H9 (cell line): Measurements from ENCODE around the gene PEX10. TPM values are rescaled to one million over a fixed set of nuclear protein-coding genes. Genes with fewer than 3 reads are reported as not detected.

Experiments used
- DNase-seq: peaks from one replicate; pipeline ENCODE4 v3.0.0-alpha.2; 2017
- H2AFZ ChIP-seq: one replicate; pipeline ENCODE4 v1.6.1; 2013; ENCODE audit warnings: mild to moderate bottlenecking, low read length, control low read depth, moderate library complexity
- H2AK5ac ChIP-seq: 2 replicates; pipeline ENCODE4 v1.6.1; 2013; ENCODE audit warnings: low read length, control low read depth, mixed read lengths; ENCODE audit not compliant: insufficient read length
- H2BK120ac ChIP-seq: one replicate; pipeline ENCODE4 v1.6.1; 2013; ENCODE audit warnings: low read depth, mild to moderate bottlenecking, low read length, control low read depth, inconsistent platforms; ENCODE audit not compliant: poor library complexity, severe bottlenecking
- H2BK12ac ChIP-seq: 2 replicates; pipeline ENCODE4 v1.6.1; 2013; ENCODE audit warnings: low read length, control low read depth, mixed read lengths, low read depth; ENCODE audit not compliant: insufficient read length
- H2BK15ac ChIP-seq: 2 replicates; pipeline ENCODE4 v1.6.1; 2013; ENCODE audit warnings: low read depth, low read length, control low read depth
- H2BK20ac ChIP-seq: one replicate; pipeline ENCODE4 v1.6.1; 2013; ENCODE audit warnings: low read depth, mild to moderate bottlenecking, low read length, control low read depth, inconsistent platforms; ENCODE audit not compliant: poor library complexity, severe bottlenecking
- H2BK5ac ChIP-seq: 2 replicates; pipeline ENCODE4 v1.6.1; 2013; ENCODE audit warnings: low read length, control low read depth, mixed read lengths; ENCODE audit not compliant: insufficient read length
- H3K14ac ChIP-seq: 2 replicates; pipeline ENCODE4 v1.6.1; 2013; ENCODE audit warnings: low read length, control low read depth; ENCODE audit not compliant: insufficient read depth
- H3K18ac ChIP-seq: 2 replicates; pipeline ENCODE4 v1.6.1; 2013; ENCODE audit warnings: low read depth, mild to moderate bottlenecking, mixed read lengths, low read length, control low read depth; ENCODE audit not compliant: insufficient read length
- H3K23ac ChIP-seq: 2 replicates; pipeline ENCODE4 v1.6.1; 2013; ENCODE audit warnings: low read length, control low read depth, mixed read lengths, low read depth; ENCODE audit not compliant: insufficient read length
- H3K23me2 ChIP-seq: 2 replicates; pipeline ENCODE4 v1.6.1; 2013; ENCODE audit warnings: low read depth, mild to moderate bottlenecking, mixed read lengths, low read length, control low read depth; ENCODE audit not compliant: insufficient read length, poor library complexity, severe bottlenecking
- H3K27ac ChIP-seq: 2 replicates; pipeline ENCODE4 v1.5.1; 2013; ENCODE audit warnings: low read length, control low read depth, mixed read lengths, low read depth; ENCODE audit not compliant: insufficient read length
- H3K27me3 ChIP-seq: 2 replicates; pipeline ENCODE4 v1.6.1; 2013; ENCODE audit warnings: low read length, control low read depth, inconsistent platforms; ENCODE audit not compliant: insufficient read depth
- H3K4ac ChIP-seq: 2 replicates; pipeline ENCODE4 v1.6.1; 2013; ENCODE audit warnings: low read depth, mild to moderate bottlenecking, control low read depth, inconsistent platforms, low read length, moderate library complexity
- H3K4me1 ChIP-seq: 2 replicates; pipeline ENCODE4 v1.6.1; 2013; ENCODE audit warnings: low read length, control low read depth, inconsistent platforms; ENCODE audit not compliant: insufficient read depth
- H3K4me2 ChIP-seq: 2 replicates; pipeline ENCODE4 v1.6.1; 2013; ENCODE audit warnings: low read length, control low read depth, mixed read lengths; ENCODE audit not compliant: insufficient read length, insufficient read depth
- H3K56ac ChIP-seq: 2 replicates; pipeline ENCODE4 v1.6.1; 2013; ENCODE audit warnings: low read depth, mild to moderate bottlenecking, mixed read lengths, low read length, control low read depth; ENCODE audit not compliant: insufficient read length
- H3K79me1 ChIP-seq: 2 replicates; pipeline ENCODE4 v1.6.1; 2013; ENCODE audit warnings: low read depth, mild to moderate bottlenecking, moderate library complexity, low read length, control low read depth, inconsistent platforms; ENCODE audit not compliant: insufficient read depth, poor library complexity, severe bottlenecking
- H3K79me2 ChIP-seq: 2 replicates; pipeline ENCODE4 v1.6.1; 2013; ENCODE audit warnings: low read length, control low read depth, inconsistent platforms; ENCODE audit not compliant: insufficient read depth
- H3K9ac ChIP-seq: 2 replicates; pipeline ENCODE4 v1.6.1; 2013; ENCODE audit warnings: low read length, control low read depth, mixed read lengths; ENCODE audit not compliant: insufficient read length; ENCODE audit errors: extremely low read depth
- H3K9me3 ChIP-seq: one replicate; pipeline ENCODE4 v1.6.1; 2013; ENCODE audit warnings: low read depth, low read length, inconsistent platforms; ENCODE audit not compliant: control insufficient read depth
- H3T11ph ChIP-seq: one replicate; pipeline ENCODE4 v1.6.1; 2013; ENCODE audit warnings: mild to moderate bottlenecking, low read length, control low read depth, inconsistent platforms
- H4K20me1 ChIP-seq: one replicate; pipeline ENCODE4 v1.6.1; 2013; ENCODE audit not compliant: control insufficient read depth, insufficient read length, insufficient read depth
- H4K5ac ChIP-seq: 2 replicates; pipeline ENCODE4 v1.6.1; 2013; ENCODE audit warnings: low read depth, mild to moderate bottlenecking, mixed read lengths, low read length, control low read depth; ENCODE audit not compliant: insufficient read length
- H4K8ac ChIP-seq: replicated peaks from 2 replicates; pipeline ENCODE4 v1.6.1; 2013; ENCODE audit warnings: low read length, control low read depth, mixed read lengths, low read depth; ENCODE audit not compliant: insufficient read length
- H4K91ac ChIP-seq: 2 replicates; pipeline ENCODE4 v1.6.1; 2013; ENCODE audit warnings: low read depth, mild to moderate bottlenecking, moderate library complexity, mixed read lengths, low read length, control low read depth; ENCODE audit not compliant: insufficient read length
- H3K27ac Mint-ChIP-seq, 3 experiments: 2 replicates in 2 of 3; 3 replicates in 1 of 3; pipeline ENCODE4 v1.8.0; 2020 to 2021; ENCODE audit warnings: mixed read lengths in 3 of 3, mild to moderate bottlenecking in 1 of 3, moderate library complexity in 1 of 3
- H3K27me3 Mint-ChIP-seq: 2 replicates; pipeline ENCODE4 v1.8.0; 2021; ENCODE audit warnings: low read depth, mild to moderate bottlenecking, moderate library complexity, mixed read lengths
- H3K36me3 Mint-ChIP-seq, 3 experiments: 2 replicates in 2 of 3; 3 replicates in 1 of 3; pipeline ENCODE4 v1.8.0; 2020 to 2021; ENCODE audit warnings: low read depth in 3 of 3, mixed read lengths in 3 of 3; ENCODE audit not compliant: insufficient read depth in 1 of 3
- H3K4me1 Mint-ChIP-seq, 2 experiments: 2 replicates each; pipeline ENCODE4 v1.8.0; 2020; ENCODE audit warnings: mixed read lengths in 2 of 2
- H3K4me3 Mint-ChIP-seq, 2 experiments: 2 replicates in 1 of 2; 3 replicates in 1 of 2; pipeline ENCODE4 v1.8.0; 2020 to 2021; ENCODE audit warnings: mild to moderate bottlenecking in 2 of 2, mixed read lengths in 2 of 2, moderate library complexity in 1 of 2
- H3K9me3 Mint-ChIP-seq, 2 experiments: 2 replicates in 1 of 2; 3 replicates in 1 of 2; pipeline ENCODE4 v1.8.0; 2020; ENCODE audit warnings: mild to moderate bottlenecking in 2 of 2, mixed read lengths in 2 of 2, moderate library complexity in 1 of 2
- CTCF ChIP-seq: fragments of 200-600 bp; sonication (generic); conservative IDR thresholded peaks from 3 replicates; pipeline ENCODE4 v1.8.0; 2021; ENCODE audit warnings: antibody characterized with exemption, mild to moderate bottlenecking
- WGBS: extraction: QIAGEN DNeasy Blood & Tissue Kit; methylation state at CpG from one replicate; pipeline ENCODE4 v1.1.7; 2013; ENCODE audit warnings: missing lambda C conversion rate, low lambda C conversion rate, mixed read lengths; ENCODE audit not compliant: insufficient read length; ENCODE audit errors: extremely low coverage; 5-methylcytosine and 5-hydroxymethylcytosine counted together
- total RNA-seq: library from RNA; stranded (reverse); gene quantifications from 2 replicates; pipeline ENCODE4 v1.2.1, GENCODE V29; 2021

Gene PEX10
- total RNA-seq, 1 experiment from 2014 or later: 34.4 TPM

- Mint-ChIP-seq H3K27me3 (no peaks in the 10 kb centered on the region), H3K9me3 (no peaks in the 10 kb centered on the region; a peak in 1 of 5 replicates), H3K4me3 (no peak overlapping the region), H3K36me3 (peaks cover 0 to 1% (median 0%) of the 10 kb centered on the region in 3 experiments; a peak in 1 of 7 replicates), H3K27ac (peak overlapping the region in 2 of 3 experiments; percentile 8 to 65; a peak in 1 of 7 replicates), H3K4me1 (no peaks in the 10 kb centered on the region)
- H2BK20ac ChIP-seq: no peak overlapping the region
- no peak overlapping the region for H3K56ac ChIP-seq
- no peaks in the 10 kb centered on the region for H3K79me2 ChIP-seq
- no peaks in the 10 kb centered on the region for H3K23me2 ChIP-seq
- no peak overlapping the region for H3K23ac ChIP-seq
- no peak overlapping the region for H3K9ac ChIP-seq
- no peak overlapping the region for H3K14ac ChIP-seq
- no peak overlapping the region for H2BK15ac ChIP-seq
- no peaks in the 10 kb centered on the region for H3K79me1 ChIP-seq
- no peaks in the 10 kb centered on the region for H3K27me3 ChIP-seq
- no peak overlapping the region for H4K8ac ChIP-seq
- DNase-seq: no peak
- H3K4me1 ChIP-seq: no peaks in the 10 kb centered on the region
- no peak overlapping the region for H3K4me2 ChIP-seq
- TF ChIP-seq CTCF: no peak
- H2BK12ac ChIP-seq: no peak overlapping the region
- H2AFZ ChIP-seq: no peak overlapping the region
- no peak overlapping the region for H2BK120ac ChIP-seq
- H3K27ac ChIP-seq: no peak overlapping the region
- no peak overlapping the region for H4K5ac ChIP-seq
- H3K18ac ChIP-seq: no peak overlapping the region
- no peak overlapping the region for H4K91ac ChIP-seq
- WGBS: no CpG with 5 or more reads among the region's 37 CpGs
- H2AK5ac ChIP-seq: no peak overlapping the region
- H4K20me1 ChIP-seq: no peaks in the 10 kb centered on the region
- H2BK5ac ChIP-seq: no peak overlapping the region
- H3K9me3 ChIP-seq: no peaks in the 10 kb centered on the region
- no peak overlapping the region for H3T11ph ChIP-seq
- no peak overlapping the region for H3K4ac ChIP-seq
Observed at GRCh38 chr1:2356911-2357845, 55.2 kb downstream of the PEX10 start.
